SK-N-SH treated with all-trans-retinoic acid at 6 μM for 48 hours (cell line): ENCODE measurements around the gene CYP8B1.

ENCODE experiments used
- ATAC-seq: fragments of 200-7000 bp; cut with Tn5 transposase; 3 replicates; pipeline ENCODE4 v1.9.1; 2020; ENCODE audit warnings: mild to moderate bottlenecking, moderate library complexity
- ARNTL ChIP-seq: fragments of 450-650 bp; formaldehyde crosslinking; IDR thresholded peaks from 2 replicates; pipeline ENCODE4 v1.5.0; 2020; ENCODE audit warnings: low read depth, mild to moderate bottlenecking, moderate library complexity, borderline replicate concordance
- BACH2 ChIP-seq: fragments of 250-450 bp; sonication (Bioruptor Pico); IDR thresholded peaks from 2 replicates; pipeline ENCODE4 v1.9.0; 2021; ENCODE audit warnings: mild to moderate bottlenecking, borderline replicate concordance
- CSDC2 ChIP-seq: fragments of 250-450 bp; sonication (Bioruptor Pico); IDR thresholded peaks from 2 replicates; pipeline ENCODE4 v1.5.0; 2020; ENCODE audit warnings: mild to moderate bottlenecking, moderate library complexity
- GLIS3 ChIP-seq: fragments of 250-450 bp; sonication (Bioruptor Pico); IDR thresholded peaks from 2 replicates; pipeline ENCODE4 v1.5.0; 2020; ENCODE audit warnings: mild to moderate bottlenecking, moderate library complexity
- ISL1 ChIP-seq: fragments of 250-450 bp; sonication (Bioruptor Pico); IDR thresholded peaks from 2 replicates; pipeline ENCODE4 v2.1.2; 2022; ENCODE audit warnings: mild to moderate bottlenecking, moderate library complexity
- OSR1 ChIP-seq: fragments of 250-450 bp; sonication (Bioruptor Pico); IDR thresholded peaks from 2 replicates; pipeline ENCODE4 v1.8.0; 2022; ENCODE audit warnings: moderate library complexity, mild to moderate bottlenecking, inconsistent platforms
- PPARA ChIP-seq: fragments of 250-450 bp; sonication (Bioruptor Pico); IDR thresholded peaks from 2 replicates; pipeline ENCODE4 v1.5.0; 2020; ENCODE audit warnings: mild to moderate bottlenecking, borderline replicate concordance
- RARB ChIP-seq: fragments of 250-450 bp; sonication (Bioruptor Pico); IDR thresholded peaks from 2 replicates; pipeline ENCODE4 v1.8.0; 2021; ENCODE audit warnings: mild to moderate bottlenecking, moderate library complexity
- SNAI2 ChIP-seq: fragments of 250-450 bp; sonication (Bioruptor Pico); IDR thresholded peaks from 2 replicates; pipeline ENCODE4 v1.5.0; 2020; ENCODE audit warnings: mild to moderate bottlenecking, moderate library complexity
- TCF4 ChIP-seq: fragments of 250-450 bp; sonication (Bioruptor Pico); IDR thresholded peaks from 2 replicates; pipeline ENCODE4 v1.8.0; 2021; ENCODE audit warnings: mild to moderate bottlenecking, moderate library complexity, borderline replicate concordance
- TOX ChIP-seq: fragments of 250-450 bp; sonication (Bioruptor Pico); IDR thresholded peaks from 2 replicates; pipeline ENCODE4 v1.8.0; 2021; ENCODE audit warnings: mild to moderate bottlenecking, moderate library complexity, borderline replicate concordance
- ZFP3 ChIP-seq: fragments of 250-450 bp; sonication (Bioruptor Pico); IDR thresholded peaks from 2 replicates; pipeline ENCODE4 v1.5.0; 2020; ENCODE audit warnings: mild to moderate bottlenecking, moderate library complexity
- ZFP30 ChIP-seq: fragments of 450-650 bp; formaldehyde crosslinking; IDR thresholded peaks from 2 replicates; pipeline ENCODE4 v1.5.0; 2022; ENCODE audit warnings: mild to moderate bottlenecking, moderate library complexity
- ZNF565 ChIP-seq: fragments of 450-650 bp; formaldehyde crosslinking; conservative IDR thresholded peaks from 2 replicates; pipeline ENCODE4 v1.5.0; 2020; ENCODE audit warnings: low read depth, mild to moderate bottlenecking, moderate library complexity
- ZNF70 ChIP-seq: fragments of 450-650 bp; formaldehyde crosslinking; IDR thresholded peaks from 2 replicates; pipeline ENCODE4 v1.5.0; 2020; ENCODE audit warnings: mild to moderate bottlenecking, moderate library complexity
- ZNF8 ChIP-seq: fragments of 450-650 bp; formaldehyde crosslinking; IDR thresholded peaks from 2 replicates; pipeline ENCODE4 v1.5.0; 2020; ENCODE audit warnings: mild to moderate bottlenecking, moderate library complexity
- TF ChIP-seq, protein P1 (sequence below): fragments of 250-450 bp; sonication (Bioruptor Pico); IDR thresholded peaks from 2 replicates; pipeline ENCODE4 v1.8.0; 2021; ENCODE audit warnings: low read depth, mild to moderate bottlenecking, moderate library complexity, borderline replicate concordance
- TF ChIP-seq, protein P2 (sequence below): fragments of 250-450 bp; sonication (Bioruptor Pico); IDR thresholded peaks from 2 replicates; pipeline ENCODE4 v1.5.0; 2020; ENCODE audit warnings: mild to moderate bottlenecking, moderate library complexity
- TF ChIP-seq, protein P3 (sequence below): fragments of 250-450 bp; sonication (Bioruptor Pico); IDR thresholded peaks from 2 replicates; pipeline ENCODE4 v1.8.0; 2020; ENCODE audit warnings: mild to moderate bottlenecking, moderate library complexity, borderline replicate concordance
- TF ChIP-seq, protein P4 (sequence below): fragments of 250-450 bp; sonication (Bioruptor Pico); IDR thresholded peaks from 2 replicates; pipeline ENCODE4 v1.5.1; 2020; ENCODE audit warnings: low read depth, mild to moderate bottlenecking, moderate library complexity

CYP8B1 gene

DNA sequence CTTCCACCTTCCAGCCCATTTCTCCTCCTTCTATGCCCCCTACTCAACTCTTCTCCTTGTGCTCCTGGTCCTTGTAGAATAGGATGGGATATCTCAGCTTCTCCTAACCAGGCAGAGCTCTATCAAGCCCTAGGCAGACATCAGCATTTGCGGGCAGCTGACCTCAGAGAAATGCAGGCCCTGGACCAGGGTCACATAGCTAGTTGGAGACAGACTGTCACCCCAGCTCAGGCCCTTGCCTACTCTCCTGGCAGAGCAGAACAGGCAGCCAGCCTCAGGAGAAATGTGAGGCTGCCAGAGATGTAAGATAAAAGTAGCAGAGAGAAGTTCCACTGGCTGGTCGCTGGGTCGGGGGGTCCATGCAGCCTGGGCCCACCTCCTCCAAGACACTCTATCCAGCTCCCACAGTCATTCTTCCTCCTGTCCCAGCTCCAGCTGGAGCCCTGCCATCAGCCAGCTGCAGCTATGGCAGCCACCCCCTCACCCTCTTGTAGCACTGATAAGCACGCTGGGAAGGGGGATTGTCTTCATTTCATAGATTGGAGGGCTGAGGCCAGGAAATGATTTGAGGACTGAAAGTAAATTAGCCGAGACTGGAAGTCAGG, 4.0 kb downstream of the CYP8B1 start:
- ATAC-seq = peak; percentile 28; the same call in 1 of the 3 replicates
- TF ChIP-seq, protein P1, sequence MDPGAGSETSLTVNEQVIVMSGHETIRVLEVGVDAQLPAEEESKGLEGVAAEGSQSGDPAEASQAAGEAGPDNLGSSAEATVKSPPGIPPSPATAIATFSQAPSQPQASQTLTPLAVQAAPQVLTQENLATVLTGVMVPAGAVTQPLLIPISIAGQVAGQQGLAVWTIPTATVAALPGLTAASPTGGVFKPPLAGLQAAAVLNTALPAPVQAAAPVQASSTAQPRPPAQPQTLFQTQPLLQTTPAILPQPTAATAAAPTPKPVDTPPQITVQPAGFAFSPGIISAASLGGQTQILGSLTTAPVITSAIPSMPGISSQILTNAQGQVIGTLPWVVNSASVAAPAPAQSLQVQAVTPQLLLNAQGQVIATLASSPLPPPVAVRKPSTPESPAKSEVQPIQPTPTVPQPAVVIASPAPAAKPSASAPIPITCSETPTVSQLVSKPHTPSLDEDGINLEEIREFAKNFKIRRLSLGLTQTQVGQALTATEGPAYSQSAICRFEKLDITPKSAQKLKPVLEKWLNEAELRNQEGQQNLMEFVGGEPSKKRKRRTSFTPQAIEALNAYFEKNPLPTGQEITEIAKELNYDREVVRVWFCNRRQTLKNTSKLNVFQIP (CRISPR knock-in tag) = no peak
- TF ChIP-seq GLIS3 (CRISPR knock-in tag) = no peak
- TF ChIP-seq ZFP30 = no peak
- no peak for TF ChIP-seq ISL1

DNA sequence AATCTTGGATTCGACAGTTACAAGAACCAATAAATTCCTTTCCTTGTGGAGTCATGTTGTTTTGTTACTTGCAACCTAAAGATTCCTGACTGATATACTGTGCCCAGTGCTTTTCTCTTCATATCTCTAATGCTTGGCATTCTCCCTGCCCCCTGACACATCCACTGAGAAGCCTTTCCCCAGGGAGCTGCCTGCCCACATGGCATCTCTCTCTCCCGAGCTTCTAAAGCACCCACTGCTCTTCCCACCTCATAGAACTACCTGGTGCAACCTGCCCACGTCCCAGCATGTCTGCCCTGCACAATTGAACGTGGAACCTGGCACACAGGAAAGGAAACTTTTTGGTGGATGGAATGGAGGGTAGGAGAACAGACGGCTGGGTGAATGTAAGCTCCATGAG, 6.8 kb downstream of the CYP8B1 start:
- TF ChIP-seq ZNF8 (CRISPR knock-in tag) (no peak), GLIS3 (CRISPR knock-in tag) (no peak), TOX (CRISPR knock-in tag) (no peak), PPARA (CRISPR knock-in tag) (no peak), TCF4 (CRISPR knock-in tag) (no peak), ISL1 (no peak), OSR1 (CRISPR knock-in tag) (no peak), RARB (CRISPR knock-in tag) (no peak), ZNF565 (CRISPR knock-in tag) (no peak), ZNF70 (CRISPR knock-in tag) (no peak), BACH2 (no peak), ARNTL (no peak), ZFP3 (CRISPR knock-in tag) (no peak), CSDC2 (CRISPR knock-in tag) (no peak)
- TF ChIP-seq, protein P2, sequence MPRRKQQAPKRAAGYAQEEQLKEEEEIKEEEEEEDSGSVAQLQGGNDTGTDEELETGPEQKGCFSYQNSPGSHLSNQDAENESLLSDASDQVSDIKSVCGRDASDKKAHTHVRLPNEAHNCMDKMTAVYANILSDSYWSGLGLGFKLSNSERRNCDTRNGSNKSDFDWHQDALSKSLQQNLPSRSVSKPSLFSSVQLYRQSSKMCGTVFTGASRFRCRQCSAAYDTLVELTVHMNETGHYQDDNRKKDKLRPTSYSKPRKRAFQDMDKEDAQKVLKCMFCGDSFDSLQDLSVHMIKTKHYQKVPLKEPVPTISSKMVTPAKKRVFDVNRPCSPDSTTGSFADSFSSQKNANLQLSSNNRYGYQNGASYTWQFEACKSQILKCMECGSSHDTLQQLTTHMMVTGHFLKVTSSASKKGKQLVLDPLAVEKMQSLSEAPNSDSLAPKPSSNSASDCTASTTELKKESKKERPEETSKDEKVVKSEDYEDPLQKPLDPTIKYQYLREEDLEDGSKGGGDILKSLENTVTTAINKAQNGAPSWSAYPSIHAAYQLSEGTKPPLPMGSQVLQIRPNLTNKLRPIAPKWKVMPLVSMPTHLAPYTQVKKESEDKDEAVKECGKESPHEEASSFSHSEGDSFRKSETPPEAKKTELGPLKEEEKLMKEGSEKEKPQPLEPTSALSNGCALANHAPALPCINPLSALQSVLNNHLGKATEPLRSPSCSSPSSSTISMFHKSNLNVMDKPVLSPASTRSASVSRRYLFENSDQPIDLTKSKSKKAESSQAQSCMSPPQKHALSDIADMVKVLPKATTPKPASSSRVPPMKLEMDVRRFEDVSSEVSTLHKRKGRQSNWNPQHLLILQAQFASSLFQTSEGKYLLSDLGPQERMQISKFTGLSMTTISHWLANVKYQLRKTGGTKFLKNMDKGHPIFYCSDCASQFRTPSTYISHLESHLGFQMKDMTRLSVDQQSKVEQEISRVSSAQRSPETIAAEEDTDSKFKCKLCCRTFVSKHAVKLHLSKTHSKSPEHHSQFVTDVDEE (CRISPR knock-in tag) = no peak
- TF ChIP-seq, protein P1 (CRISPR knock-in tag) = no peak
- TF ChIP-seq, protein P3, sequence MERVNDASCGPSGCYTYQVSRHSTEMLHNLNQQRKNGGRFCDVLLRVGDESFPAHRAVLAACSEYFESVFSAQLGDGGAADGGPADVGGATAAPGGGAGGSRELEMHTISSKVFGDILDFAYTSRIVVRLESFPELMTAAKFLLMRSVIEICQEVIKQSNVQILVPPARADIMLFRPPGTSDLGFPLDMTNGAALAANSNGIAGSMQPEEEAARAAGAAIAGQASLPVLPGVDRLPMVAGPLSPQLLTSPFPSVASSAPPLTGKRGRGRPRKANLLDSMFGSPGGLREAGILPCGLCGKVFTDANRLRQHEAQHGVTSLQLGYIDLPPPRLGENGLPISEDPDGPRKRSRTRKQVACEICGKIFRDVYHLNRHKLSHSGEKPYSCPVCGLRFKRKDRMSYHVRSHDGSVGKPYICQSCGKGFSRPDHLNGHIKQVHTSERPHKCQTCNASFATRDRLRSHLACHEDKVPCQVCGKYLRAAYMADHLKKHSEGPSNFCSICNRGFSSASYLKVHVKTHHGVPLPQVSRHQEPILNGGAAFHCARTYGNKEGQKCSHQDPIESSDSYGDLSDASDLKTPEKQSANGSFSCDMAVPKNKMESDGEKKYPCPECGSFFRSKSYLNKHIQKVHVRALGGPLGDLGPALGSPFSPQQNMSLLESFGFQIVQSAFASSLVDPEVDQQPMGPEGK = no peak
- ATAC-seq = no peak

DNA sequence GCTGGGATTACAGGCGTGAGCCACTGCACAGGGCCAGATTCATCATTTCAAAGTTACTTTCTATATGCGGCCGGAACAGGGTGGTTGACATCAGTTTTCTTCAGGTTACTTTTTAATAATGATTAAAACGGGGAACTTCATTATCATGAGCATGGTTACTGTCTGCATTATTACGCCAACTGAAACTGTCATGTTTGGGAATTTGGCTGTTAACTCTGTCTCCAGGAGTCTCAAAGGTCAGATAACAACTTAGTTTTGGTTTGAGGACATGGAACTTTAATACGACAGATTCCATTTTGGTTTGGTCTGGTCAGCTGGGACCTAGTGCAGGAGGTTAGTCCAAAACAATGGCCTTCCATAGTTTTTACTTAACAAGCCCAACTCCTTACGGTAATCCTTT, 8.5 kb downstream of the CYP8B1 start:
- no peak for TF ChIP-seq GLIS3 (CRISPR knock-in tag)
- no peak for ATAC-seq

DNA sequence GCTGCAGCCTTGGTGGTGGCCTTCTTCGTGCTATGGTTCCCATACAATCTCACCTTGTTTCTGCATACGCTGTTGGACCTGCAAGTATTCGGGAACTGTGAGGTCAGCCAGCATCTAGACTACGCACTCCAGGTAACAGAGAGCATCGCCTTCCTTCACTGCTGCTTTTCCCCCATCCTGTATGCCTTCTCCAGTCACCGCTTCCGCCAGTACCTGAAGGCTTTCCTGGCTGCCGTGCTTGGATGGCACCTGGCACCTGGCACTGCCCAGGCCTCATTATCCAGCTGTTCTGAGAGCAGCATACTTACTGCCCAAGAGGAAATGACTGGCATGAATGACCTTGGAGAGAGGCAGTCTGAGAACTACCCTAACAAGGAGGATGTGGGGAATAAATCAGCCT, 10.4 kb downstream of the CYP8B1 start:
- no peak for ATAC-seq
- TF ChIP-seq TOX (CRISPR knock-in tag) (no peak), BACH2 (no peak), ZFP3 (CRISPR knock-in tag) (no peak), ZNF565 (CRISPR knock-in tag) (no peak), ZNF70 (CRISPR knock-in tag) (no peak), ZNF8 (CRISPR knock-in tag) (no peak), SNAI2 (CRISPR knock-in tag) (no peak), OSR1 (CRISPR knock-in tag) (no peak), RARB (CRISPR knock-in tag) (no peak), PPARA (CRISPR knock-in tag) (no peak), CSDC2 (CRISPR knock-in tag) (no peak), ARNTL (no peak), GLIS3 (CRISPR knock-in tag) (no peak), ISL1 (no peak)
- TF ChIP-seq, protein P1 (CRISPR knock-in tag) = no peak
- TF ChIP-seq, protein P2 (CRISPR knock-in tag) = no peak
- TF ChIP-seq, protein P4, sequence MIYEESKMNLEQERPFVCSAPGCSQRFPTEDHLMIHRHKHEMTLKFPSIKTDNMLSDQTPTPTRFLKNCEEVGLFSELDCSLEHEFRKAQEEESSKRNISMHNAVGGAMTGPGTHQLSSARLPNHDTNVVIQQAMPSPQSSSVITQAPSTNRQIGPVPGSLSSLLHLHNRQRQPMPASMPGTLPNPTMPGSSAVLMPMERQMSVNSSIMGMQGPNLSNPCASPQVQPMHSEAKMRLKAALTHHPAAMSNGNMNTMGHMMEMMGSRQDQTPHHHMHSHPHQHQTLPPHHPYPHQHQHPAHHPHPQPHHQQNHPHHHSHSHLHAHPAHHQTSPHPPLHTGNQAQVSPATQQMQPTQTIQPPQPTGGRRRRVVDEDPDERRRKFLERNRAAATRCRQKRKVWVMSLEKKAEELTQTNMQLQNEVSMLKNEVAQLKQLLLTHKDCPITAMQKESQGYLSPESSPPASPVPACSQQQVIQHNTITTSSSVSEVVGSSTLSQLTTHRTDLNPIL = no peak
